ENCODE results near the gene BOLL.

DNA sequence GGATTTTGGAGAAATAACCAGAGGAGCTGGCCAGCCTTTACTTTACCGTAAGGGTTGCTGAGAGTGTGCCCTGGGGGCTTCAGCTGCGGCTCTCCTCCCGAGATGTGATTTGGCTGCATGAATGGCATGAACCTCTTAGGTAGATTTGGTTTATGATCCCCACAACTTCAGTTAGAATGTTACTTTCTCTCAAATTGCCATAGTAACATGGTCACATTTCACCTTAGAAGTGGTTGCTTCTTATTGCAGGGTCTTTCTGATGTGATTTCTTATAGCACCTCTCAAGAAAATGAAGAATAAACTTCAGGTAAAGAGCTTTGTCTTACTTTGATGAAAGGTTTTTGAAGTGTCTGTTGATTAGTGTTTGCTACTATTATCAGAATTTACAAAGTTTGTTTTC, 24.9 kb upstream of the BOLL start:
- TF ChIP-seq, protein P1, sequence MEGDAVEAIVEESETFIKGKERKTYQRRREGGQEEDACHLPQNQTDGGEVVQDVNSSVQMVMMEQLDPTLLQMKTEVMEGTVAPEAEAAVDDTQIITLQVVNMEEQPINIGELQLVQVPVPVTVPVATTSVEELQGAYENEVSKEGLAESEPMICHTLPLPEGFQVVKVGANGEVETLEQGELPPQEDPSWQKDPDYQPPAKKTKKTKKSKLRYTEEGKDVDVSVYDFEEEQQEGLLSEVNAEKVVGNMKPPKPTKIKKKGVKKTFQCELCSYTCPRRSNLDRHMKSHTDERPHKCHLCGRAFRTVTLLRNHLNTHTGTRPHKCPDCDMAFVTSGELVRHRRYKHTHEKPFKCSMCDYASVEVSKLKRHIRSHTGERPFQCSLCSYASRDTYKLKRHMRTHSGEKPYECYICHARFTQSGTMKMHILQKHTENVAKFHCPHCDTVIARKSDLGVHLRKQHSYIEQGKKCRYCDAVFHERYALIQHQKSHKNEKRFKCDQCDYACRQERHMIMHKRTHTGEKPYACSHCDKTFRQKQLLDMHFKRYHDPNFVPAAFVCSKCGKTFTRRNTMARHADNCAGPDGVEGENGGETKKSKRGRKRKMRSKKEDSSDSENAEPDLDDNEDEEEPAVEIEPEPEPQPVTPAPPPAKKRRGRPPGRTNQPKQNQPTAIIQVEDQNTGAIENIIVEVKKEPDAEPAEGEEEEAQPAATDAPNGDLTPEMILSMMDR (IDR thresholded peaks at IDR 0.05): no peak
- TF ChIP-seq EZH2 (IDR thresholded peaks at IDR 0.05; ENCODE audit: borderline replicate concordance, insufficient read depth, low read depth, low read length, poor library complexity, severe bottlenecking): no peak

Data from B cell (primary cell).